Measurements from ENCODE around the gene CHN1. TPM values are rescaled to one million over a fixed set of nuclear protein-coding genes. Genes with fewer than 3 reads are reported as not detected.

Gene CHN1
- total and polyA plus RNA-seq, 7 experiments from 2014 or later = 0.81 to 3.5 (median 1.4) TPM

DNA sequence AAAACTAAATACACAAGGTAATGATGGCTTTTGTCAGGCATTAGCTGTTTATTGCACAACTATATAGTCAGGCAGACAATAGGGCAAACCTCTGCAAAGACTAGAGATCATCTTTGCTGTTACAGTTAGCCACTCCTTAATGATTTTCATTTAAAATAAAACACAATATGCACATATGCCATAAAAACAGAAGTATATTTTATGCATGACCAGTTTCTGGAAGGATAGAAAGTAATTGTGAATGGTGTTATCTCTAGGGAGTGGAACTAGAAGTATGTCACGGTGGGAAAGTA lies 102.0 kb downstream of the CHN1 start:
- Histone ChIP-seq H3K4me1 (ENCODE audit: control insufficient read depth in 2 of 2, insufficient read depth in 2 of 2, low read length in 2 of 2) (peaks cover 0 to 17% of the 10 kb centered on the region in 2 donors), H3K4me3 (ENCODE audit: low read length) (no peak overlapping the region), H3K27me3 (ENCODE audit: control insufficient read depth in 2 of 2, insufficient read depth in 2 of 2, low read length in 2 of 2) (no peaks in the 10 kb centered on the region), H3K27ac (ENCODE audit: low read depth, low read length) (peak overlapping the region; percentile 48), H3K9me3 (ENCODE audit: control insufficient read depth in 2 of 3, low read length in 3 of 3) (no peaks in the 10 kb centered on the region), H3K36me3 (ENCODE audit: control insufficient read depth in 2 of 3, insufficient read depth in 3 of 3, low read length in 3 of 3) (no peaks in the 10 kb centered on the region)
- Mint-ChIP-seq H3K4me1 (peaks cover 7 to 51% (median 34%) of the 10 kb centered on the region in 7 donors), H3K27ac (peak overlapping the region in 8 of 9 donors; percentile 77 to 95 (median 92)), H3K36me3 (no peaks in the 10 kb centered on the region), H3K9me3 (no peaks in the 10 kb centered on the region), H3K27me3 (no peaks in the 10 kb centered on the region), H3K4me3 (peak overlapping the region in 6 of 10 donors; percentile 9 to 83 (median 72))
- ATAC-seq (no peak), DNase-seq (no peak)
- ChIA-PET CTCF (no interaction called here), POLR2A (no interaction called here)
- intact Hi-C loops (cut with micrococcal nuclease) = loop anchor here (2.0 to 10.0 kb wide), 3 partner anchors 54 to 262 kb away; partner anchors contain the start of gene ATF2 (in 1 of the 2)

DNA sequence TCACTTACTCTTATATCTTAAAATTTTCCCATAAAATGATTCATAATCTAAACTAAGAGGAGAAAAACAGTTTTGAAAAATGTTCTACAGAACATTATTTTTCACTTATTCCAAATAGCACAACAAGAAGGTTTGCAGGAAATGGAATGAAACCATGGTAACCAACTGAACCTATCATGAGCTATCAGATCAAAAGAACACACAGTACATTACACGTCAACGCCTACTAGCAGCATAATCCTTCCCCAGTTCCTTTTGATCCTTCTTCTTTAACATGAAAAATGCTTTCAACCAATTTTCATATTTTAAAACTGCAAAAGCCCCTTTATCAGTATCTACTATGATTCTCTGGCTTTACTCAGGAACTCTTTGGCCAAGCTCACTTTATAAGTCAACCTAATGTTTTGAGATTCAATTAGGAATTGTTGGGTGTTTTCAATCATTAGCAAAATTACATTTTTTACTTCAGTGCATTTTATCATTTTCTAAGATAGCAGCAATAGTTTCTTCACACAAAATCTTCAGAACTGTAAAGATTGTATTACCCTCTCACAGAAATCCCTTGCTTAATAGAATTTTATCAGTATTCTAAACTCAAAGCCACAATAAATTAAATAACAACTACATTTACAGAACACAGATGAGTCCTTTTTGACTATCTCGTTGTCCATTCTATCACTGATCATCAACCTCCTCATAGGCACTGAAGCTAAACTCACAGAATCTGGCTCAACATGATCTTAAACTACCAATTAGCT lies 102.5 kb downstream of the CHN1 start:
- DNase-seq (peak in 7 of 9 donors; percentile 51 to 82 (median 73)), ATAC-seq (peak; percentile 95)
- H3K9me3 Mint-ChIP-seq = no peaks in the 10 kb centered on the region
- ChIA-PET POLR2A (no interaction called here), CTCF (interaction anchor here (0.7 kb wide), 1 partner anchor 204 kb away, joined by 4 read pairs; no protein-coding TSS in a partner anchor)
- Histone ChIP-seq H3K36me3 (ENCODE audit: control insufficient read depth in 2 of 3, insufficient read depth in 3 of 3, low read length in 3 of 3) (no peaks in the 10 kb centered on the region), H3K9me3 (ENCODE audit: control insufficient read depth in 2 of 3, low read length in 3 of 3) (no peaks in the 10 kb centered on the region), H3K4me1 (ENCODE audit: control insufficient read depth in 2 of 2, insufficient read depth in 2 of 2, low read length in 2 of 2) (peaks cover 0 to 17% of the 10 kb centered on the region in 2 donors), H3K27me3 (ENCODE audit: control insufficient read depth in 2 of 2, insufficient read depth in 2 of 2, low read length in 2 of 2) (no peaks in the 10 kb centered on the region), H3K4me3 (ENCODE audit: low read length) (no peak overlapping the region), H3K27ac (ENCODE audit: low read depth, low read length) (peak overlapping the region; percentile 48)
- peaks cover 7 to 51% (median 34%) of the 10 kb centered on the region in 7 donors for H3K4me1 Mint-ChIP-seq
- H3K27me3 Mint-ChIP-seq = no peaks in the 10 kb centered on the region
- H3K36me3 Mint-ChIP-seq = no peaks in the 10 kb centered on the region
- peak overlapping the region in 8 of 9 donors; percentile 77 to 95 (median 92) for H3K27ac Mint-ChIP-seq
- peak overlapping the region in 7 of 10 donors; percentile 9 to 83 (median 70) for H3K4me3 Mint-ChIP-seq
- intact Hi-C loops (cut with micrococcal nuclease) = loop anchor here (1.0 to 10.0 kb wide), 4 partner anchors 55 to 262 kb away; partner anchors contain the start of gene ATF2 (in 1 of the 2)

DNA sequence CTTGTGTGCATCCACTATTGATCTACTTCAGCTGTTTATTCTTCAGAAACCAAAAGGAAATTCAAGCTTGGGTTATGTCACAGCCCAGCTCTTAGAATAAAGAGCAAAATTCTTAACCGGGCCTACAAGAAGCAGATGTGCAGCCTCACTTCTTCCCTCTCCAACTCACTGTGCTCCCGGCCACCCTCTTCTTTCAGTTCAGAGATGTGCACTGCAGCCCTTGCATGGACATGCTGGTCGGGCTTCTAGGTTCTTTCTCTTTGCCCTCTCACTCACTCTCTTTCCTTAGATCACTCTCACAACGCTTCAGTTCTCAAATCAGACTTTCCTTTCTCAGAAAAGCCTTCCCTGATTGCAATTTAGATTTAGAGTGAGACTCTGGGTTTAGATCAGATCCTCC lies 104.1 kb downstream of the CHN1 start:
- Histone ChIP-seq H3K27me3 (ENCODE audit: control insufficient read depth in 2 of 2, insufficient read depth in 2 of 2, low read length in 2 of 2) (no peaks in the 10 kb centered on the region), H3K27ac (ENCODE audit: low read depth, low read length) (peak overlapping the region; percentile 76), H3K36me3 (ENCODE audit: control insufficient read depth in 2 of 3, insufficient read depth in 3 of 3, low read length in 3 of 3) (no peaks in the 10 kb centered on the region), H3K9me3 (ENCODE audit: control insufficient read depth in 2 of 3, low read length in 3 of 3) (no peaks in the 10 kb centered on the region), H3K4me3 (ENCODE audit: low read length) (no peak overlapping the region), H3K4me1 (ENCODE audit: control insufficient read depth in 2 of 2, insufficient read depth in 2 of 2, low read length in 2 of 2) (peaks cover 0 to 17% of the 10 kb centered on the region in 2 donors)
- H3K27ac Mint-ChIP-seq = peak overlapping the region; percentile 76 to 97 (median 93)
- H3K9me3 Mint-ChIP-seq = no peaks in the 10 kb centered on the region
- POLR2A ChIA-PET = no interaction called here
- peak; percentile 33 for ATAC-seq
- H3K27me3 Mint-ChIP-seq = no peaks in the 10 kb centered on the region
- peak in 8 of 9 donors; percentile 8 to 42 (median 26) for DNase-seq
- intact Hi-C loops (cut with micrococcal nuclease) = loop anchor here in 1 of 2 donors (5.0 to 10.0 kb wide), 2 partner anchors 56 to 264 kb away; partner anchors contain the start of gene ATF2
- H3K4me3 Mint-ChIP-seq = peak overlapping the region; percentile 1 to 95 (median 78)
- CTCF ChIA-PET = interaction anchor here (0.7 kb wide), 1 partner anchor 11 kb away, joined by 3 read pairs; no protein-coding TSS in a partner anchor
- H3K36me3 Mint-ChIP-seq = no peaks in the 10 kb centered on the region
- H3K4me1 Mint-ChIP-seq = peaks cover 6 to 45% (median 29%) of the 10 kb centered on the region in 7 donors

DNA sequence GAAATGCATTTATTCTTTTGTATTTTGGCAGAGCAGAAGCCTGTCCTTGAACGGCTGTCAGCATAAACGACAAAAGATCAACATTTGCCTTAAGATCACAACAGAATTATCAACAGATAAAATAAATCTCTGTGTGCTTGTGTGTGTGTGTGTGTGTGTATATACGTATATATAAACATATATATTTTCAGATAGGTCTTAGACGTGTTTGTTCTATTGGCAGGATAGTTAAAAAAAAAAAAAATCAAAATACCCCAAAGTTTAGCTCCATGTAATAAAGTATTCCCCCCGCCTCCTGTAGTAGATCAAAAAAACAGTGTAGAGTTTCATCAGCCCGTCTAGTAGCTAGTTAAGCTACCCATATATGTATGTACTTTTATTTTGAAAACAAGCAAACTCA lies 107.9 kb downstream of the CHN1 start:
- no peak overlapping the region for H3K4me3 ChIP-seq (ENCODE audit: low read length)
- H3K27me3 Mint-ChIP-seq = peaks cover 0 to 3% (median 0%) of the 10 kb centered on the region in 5 donors
- no peaks in the 10 kb centered on the region for H3K36me3 ChIP-seq (ENCODE audit: control insufficient read depth in 2 of 3, insufficient read depth in 3 of 3, low read length in 3 of 3)
- H3K27ac Mint-ChIP-seq = no peak overlapping the region
- peaks cover 2 to 32% (median 18%) of the 10 kb centered on the region in 7 donors for H3K4me1 Mint-ChIP-seq
- no peaks in the 10 kb centered on the region for H3K9me3 ChIP-seq (ENCODE audit: control insufficient read depth in 2 of 3, low read length in 3 of 3)
- H3K36me3 Mint-ChIP-seq = no peaks in the 10 kb centered on the region
- H3K9me3 Mint-ChIP-seq = no peaks in the 10 kb centered on the region
- H3K27ac ChIP-seq (ENCODE audit: low read depth, low read length) = no peak overlapping the region
- no peak overlapping the region for H3K4me3 Mint-ChIP-seq
- intact Hi-C loops (cut with micrococcal nuclease) = no loop called here
- ATAC-seq = no peak
- ChIA-PET CTCF (interaction anchor here (0.6 kb wide), 1 partner anchor 126 kb away, joined by 3 read pairs; no protein-coding TSS in a partner anchor), POLR2A (no interaction called here)
- no peaks in the 10 kb centered on the region for H3K27me3 ChIP-seq (ENCODE audit: control insufficient read depth in 2 of 2, insufficient read depth in 2 of 2, low read length in 2 of 2)
- DNase-seq = no peak
- peaks cover 0 to 9% of the 10 kb centered on the region in 2 donors for H3K4me1 ChIP-seq (ENCODE audit: control insufficient read depth in 2 of 2, insufficient read depth in 2 of 2, low read length in 2 of 2)

DNA sequence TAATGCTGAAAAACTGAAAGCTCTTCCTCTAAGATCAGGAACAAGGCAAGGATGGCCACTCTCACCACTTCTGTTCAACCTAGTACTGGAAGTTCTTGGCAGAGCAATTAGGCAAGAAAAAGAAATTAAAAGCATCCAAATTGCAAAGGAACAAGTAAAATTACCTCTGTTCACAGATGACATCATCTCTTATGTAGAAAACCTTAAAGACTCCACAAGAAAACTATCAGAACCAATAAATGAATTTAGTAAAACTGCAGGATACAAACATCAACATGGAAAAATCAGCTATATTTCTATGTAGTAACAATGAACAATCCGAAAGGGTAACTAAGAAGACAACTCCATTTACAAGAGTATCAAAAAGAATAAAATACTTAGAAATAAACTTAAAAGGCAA lies 112.2 kb downstream of the CHN1 start:
- intact Hi-C loops (cut with micrococcal nuclease) = no loop called here
- Histone ChIP-seq H3K4me3 (ENCODE audit: low read length) (no peak overlapping the region), H3K9me3 (ENCODE audit: control insufficient read depth in 2 of 3, low read length in 3 of 3) (no peaks in the 10 kb centered on the region), H3K27me3 (ENCODE audit: control insufficient read depth in 2 of 2, insufficient read depth in 2 of 2, low read length in 2 of 2) (no peaks in the 10 kb centered on the region), H3K36me3 (ENCODE audit: control insufficient read depth in 2 of 3, insufficient read depth in 3 of 3, low read length in 3 of 3) (no peaks in the 10 kb centered on the region), H3K4me1 (ENCODE audit: control insufficient read depth in 2 of 2, insufficient read depth in 2 of 2, low read length in 2 of 2) (no peaks in the 10 kb centered on the region), H3K27ac (ENCODE audit: low read depth, low read length) (no peak overlapping the region)
- POLR2A ChIA-PET = interaction anchor here (0.6 kb wide), 1 partner anchor 21 kb away, joined by 3 read pairs; no protein-coding TSS in a partner anchor
- DNase-seq (no peak), ATAC-seq (no peak)
- no peak overlapping the region for H3K4me3 Mint-ChIP-seq
- H3K4me1 Mint-ChIP-seq = no peaks in the 10 kb centered on the region
- no peaks in the 10 kb centered on the region for H3K36me3 Mint-ChIP-seq
- H3K27me3 Mint-ChIP-seq = peaks cover 0 to 3% (median 0%) of the 10 kb centered on the region in 5 donors
- no peaks in the 10 kb centered on the region for H3K9me3 Mint-ChIP-seq
- H3K27ac Mint-ChIP-seq = no peak overlapping the region
- CTCF ChIA-PET = no interaction called here

DNA sequence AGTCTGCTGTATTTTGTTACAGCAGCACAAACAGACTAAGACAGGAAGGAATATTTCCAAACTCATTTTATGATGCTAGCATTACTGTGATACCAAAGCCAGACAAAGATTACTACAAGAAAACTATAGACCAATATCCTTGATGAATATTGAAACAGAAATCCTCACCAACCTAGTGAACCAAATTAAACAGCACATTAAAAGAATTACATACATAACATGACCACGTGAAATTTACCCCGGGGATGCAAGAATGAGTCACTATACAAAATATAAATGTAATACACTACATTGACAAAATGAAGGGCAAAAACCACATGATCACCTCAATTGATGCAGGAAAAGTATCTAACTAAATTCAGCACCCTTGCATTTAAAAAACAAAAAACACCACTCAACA lies 112.6 kb downstream of the CHN1 start:
- no peak for ATAC-seq
- intact Hi-C loops (cut with micrococcal nuclease) = no loop called here
- Histone ChIP-seq H3K9me3 (ENCODE audit: control insufficient read depth in 2 of 3, low read length in 3 of 3) (no peaks in the 10 kb centered on the region), H3K27me3 (ENCODE audit: control insufficient read depth in 2 of 2, insufficient read depth in 2 of 2, low read length in 2 of 2) (no peaks in the 10 kb centered on the region), H3K27ac (ENCODE audit: low read depth, low read length) (no peak overlapping the region), H3K4me3 (ENCODE audit: low read length) (no peak overlapping the region), H3K4me1 (ENCODE audit: control insufficient read depth in 2 of 2, insufficient read depth in 2 of 2, low read length in 2 of 2) (no peaks in the 10 kb centered on the region), H3K36me3 (ENCODE audit: control insufficient read depth in 2 of 3, insufficient read depth in 3 of 3, low read length in 3 of 3) (no peaks in the 10 kb centered on the region)
- POLR2A ChIA-PET = interaction anchor here (0.6 kb wide), 1 partner anchor 22 kb away, joined by 3 read pairs; no protein-coding TSS in a partner anchor
- no peak for DNase-seq
- CTCF ChIA-PET = no interaction called here
- peaks cover 0 to 3% (median 0%) of the 10 kb centered on the region in 5 donors for H3K27me3 Mint-ChIP-seq
- no peaks in the 10 kb centered on the region for H3K36me3 Mint-ChIP-seq
- no peaks in the 10 kb centered on the region for H3K4me1 Mint-ChIP-seq
- no peaks in the 10 kb centered on the region for H3K9me3 Mint-ChIP-seq
- H3K27ac Mint-ChIP-seq = no peak overlapping the region
- H3K4me3 Mint-ChIP-seq = no peak overlapping the region

All from naive thymus-derived CD4-positive, alpha-beta T cell (primary cell).